ENCODE results near the gene SDHB. TPM values are rescaled to one million over a fixed set of nuclear protein-coding genes. Genes with fewer than 3 reads are reported as not detected.
A peak's percentile ranks its signal among the peaks of the same experiment; 100 is the strongest.

SDHB gene
- total and polyA plus RNA-seq, 9 of the 15 experiments (the other 6 are each of a cell fraction or from before 2014, with no cell fraction given): 207 to 554 (median 365) TPM

DNA sequence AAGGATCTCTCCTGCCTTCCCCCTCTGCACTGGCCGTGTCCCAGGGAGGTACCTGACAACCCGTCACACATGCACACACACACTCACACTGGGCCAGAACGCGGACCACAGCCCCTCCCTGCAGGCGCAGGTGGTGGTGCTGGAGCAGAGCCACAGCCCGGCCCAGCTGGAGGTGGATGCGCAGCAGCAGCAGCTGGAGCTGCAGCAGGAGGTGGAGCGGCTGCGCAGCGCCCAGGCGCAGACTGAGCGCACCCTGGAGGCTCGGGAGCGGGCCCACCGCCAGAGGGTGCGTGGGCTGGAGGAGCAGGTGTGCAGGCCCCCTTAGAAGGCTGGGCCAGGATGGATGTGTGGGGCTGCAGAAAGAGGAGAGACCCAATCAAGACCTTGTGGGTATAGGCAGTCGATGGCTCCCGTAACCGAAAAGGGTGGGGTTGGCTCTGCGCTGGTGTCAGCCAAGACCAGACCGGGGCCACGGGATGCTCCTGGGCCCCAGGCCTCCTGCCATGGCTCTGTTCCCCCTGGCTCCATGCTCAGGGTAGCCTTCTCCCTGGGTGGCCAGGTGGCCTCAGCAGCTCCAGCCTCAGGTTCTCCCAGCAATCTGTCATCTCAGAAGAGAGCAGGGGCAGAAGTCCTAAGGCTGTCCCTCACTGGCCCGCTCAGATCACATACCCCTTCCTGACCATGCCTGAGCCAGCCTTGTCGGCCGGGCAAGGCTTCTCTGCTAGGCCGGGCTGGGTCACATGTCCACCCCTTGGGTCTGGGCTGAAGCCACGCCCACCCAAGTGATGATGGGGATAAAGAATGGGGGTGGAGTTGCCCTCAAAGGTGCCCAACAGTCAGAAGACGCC is 82.3 kb downstream of the SDHB start:
- Histone ChIP-seq H3K27ac (ENCODE audit: extremely low read depth, low read depth, low read length) (no peak overlapping the region), H3K9me3 (replicated peaks; ENCODE audit: control insufficient read depth, insufficient read depth, low read depth, low read length) (no peaks in the 10 kb centered on the region), H3K79me2 (ENCODE audit: control insufficient read depth, insufficient read depth, low read length) (no peaks in the 10 kb centered on the region), H3K9ac (ENCODE audit: insufficient read depth in 1 of 2, low read depth in 2 of 2, low read length in 2 of 2) (no peak overlapping the region), H3K27me3 (ENCODE audit: control insufficient read depth in 2 of 2, insufficient read depth in 2 of 2, low read length in 2 of 2) (peaks cover 31 to 54% of the 10 kb centered on the region in 2 experiments), H2AFZ (ENCODE audit: low read depth, low read length) (no peak overlapping the region), H4K20me1 (replicated peaks; ENCODE audit: control insufficient read depth, insufficient read depth, low read length) (peaks cover 12% of the 10 kb centered on the region), H3K36me3 (ENCODE audit: control insufficient read depth, insufficient read depth, low read length) (no peaks in the 10 kb centered on the region), H3K9me1 (ENCODE audit: control insufficient read depth, insufficient read depth, low read length) (no peaks in the 10 kb centered on the region), H3K4me1 (replicated peaks in 1 of 2; ENCODE audit: control insufficient read depth in 2 of 2, insufficient read depth in 2 of 2, low read length in 2 of 2) (peaks cover 0 to 56% of the 10 kb centered on the region in 2 experiments; a peak in 2 of 5 replicates), H3K4me2 (ENCODE audit: insufficient read depth, low read length) (no peak overlapping the region), H3K4me3 (no peak overlapping the region)
- intact Hi-C loops (cut with micrococcal nuclease) (no loop called here), in situ Hi-C loops (cut with MboI) (no loop called here)
- WGBS (ENCODE audit: insufficient coverage, low coverage, missing lambda C conversion rate): 6% methylated on average over 28 of the region's 28 CpGs
- DNase-seq (ENCODE audit: extremely low read depth in 1 of 4, low spot score in 3 of 4) (peak in 3 of 4 experiments; percentile 24 to 65 (median 62)), FAIRE-seq (no peak), ATAC-seq (peak; percentile 61)
- POLR2A ChIA-PET: no interaction called here
- BruUV-seq (replicated peaks): no TSS peak
- CTCF ChIA-PET (ENCODE audit: low intra/inter-chr PET ratio): no interaction called here
- TF ChIP-seq CBFA2T2 (conservative IDR thresholded peaks at IDR 0.05) (0 out of 2 replicates have a peak, but pooled peaks have one; percentile 7), POLR3A (IDR thresholded peaks at IDR 0.05; ENCODE audit: borderline replicate concordance, extremely low read depth, insufficient read depth, insufficient read length) (no peak), NRF1 (conservative IDR thresholded peaks at IDR 0.05 in 1 of 2, IDR thresholded peaks at IDR 0.05 in 1 of 2) (peak; percentile 82 to 86), HDAC6 (IDR thresholded peaks at IDR 0.05; ENCODE audit: low read depth, low read length) (peak; percentile 76; the same call in 1 of the 2 replicates), RAD51 (IDR thresholded peaks at IDR 0.05; ENCODE audit: borderline replicate concordance, low read depth) (peak; percentile 45; the same call in 1 of the 2 replicates), HMGN3 (IDR thresholded peaks at IDR 0.05; ENCODE audit: borderline replicate concordance, extremely low read depth, insufficient read length, low read depth, low read length) (no peak)
- TF ChIP-seq, protein P1, sequence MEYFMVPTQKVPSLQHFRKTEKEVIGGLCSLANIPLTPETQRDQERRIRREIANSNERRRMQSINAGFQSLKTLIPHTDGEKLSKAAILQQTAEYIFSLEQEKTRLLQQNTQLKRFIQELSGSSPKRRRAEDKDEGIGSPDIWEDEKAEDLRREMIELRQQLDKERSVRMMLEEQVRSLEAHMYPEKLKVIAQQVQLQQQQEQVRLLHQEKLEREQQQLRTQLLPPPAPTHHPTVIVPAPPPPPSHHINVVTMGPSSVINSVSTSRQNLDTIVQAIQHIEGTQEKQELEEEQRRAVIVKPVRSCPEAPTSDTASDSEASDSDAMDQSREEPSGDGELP (CRISPR knock-in tag; IDR thresholded peaks at IDR 0.05; ENCODE audit: borderline replicate concordance): peak; percentile 49; the same call in 1 of the 2 replicates
- TF ChIP-seq, protein P2, sequence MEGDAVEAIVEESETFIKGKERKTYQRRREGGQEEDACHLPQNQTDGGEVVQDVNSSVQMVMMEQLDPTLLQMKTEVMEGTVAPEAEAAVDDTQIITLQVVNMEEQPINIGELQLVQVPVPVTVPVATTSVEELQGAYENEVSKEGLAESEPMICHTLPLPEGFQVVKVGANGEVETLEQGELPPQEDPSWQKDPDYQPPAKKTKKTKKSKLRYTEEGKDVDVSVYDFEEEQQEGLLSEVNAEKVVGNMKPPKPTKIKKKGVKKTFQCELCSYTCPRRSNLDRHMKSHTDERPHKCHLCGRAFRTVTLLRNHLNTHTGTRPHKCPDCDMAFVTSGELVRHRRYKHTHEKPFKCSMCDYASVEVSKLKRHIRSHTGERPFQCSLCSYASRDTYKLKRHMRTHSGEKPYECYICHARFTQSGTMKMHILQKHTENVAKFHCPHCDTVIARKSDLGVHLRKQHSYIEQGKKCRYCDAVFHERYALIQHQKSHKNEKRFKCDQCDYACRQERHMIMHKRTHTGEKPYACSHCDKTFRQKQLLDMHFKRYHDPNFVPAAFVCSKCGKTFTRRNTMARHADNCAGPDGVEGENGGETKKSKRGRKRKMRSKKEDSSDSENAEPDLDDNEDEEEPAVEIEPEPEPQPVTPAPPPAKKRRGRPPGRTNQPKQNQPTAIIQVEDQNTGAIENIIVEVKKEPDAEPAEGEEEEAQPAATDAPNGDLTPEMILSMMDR (IDR thresholded peaks at IDR 0.05 in 2 of 3, conservative IDR thresholded peaks at IDR 0.05 in 1 of 3; ENCODE audit: insufficient read depth in 2 of 3, low read depth in 1 of 3, low read length in 3 of 3): peak in 2 of 3 experiments; percentile 31 to 37; a peak in 2 of 6 replicates
- TF ChIP-seq, protein P3, sequence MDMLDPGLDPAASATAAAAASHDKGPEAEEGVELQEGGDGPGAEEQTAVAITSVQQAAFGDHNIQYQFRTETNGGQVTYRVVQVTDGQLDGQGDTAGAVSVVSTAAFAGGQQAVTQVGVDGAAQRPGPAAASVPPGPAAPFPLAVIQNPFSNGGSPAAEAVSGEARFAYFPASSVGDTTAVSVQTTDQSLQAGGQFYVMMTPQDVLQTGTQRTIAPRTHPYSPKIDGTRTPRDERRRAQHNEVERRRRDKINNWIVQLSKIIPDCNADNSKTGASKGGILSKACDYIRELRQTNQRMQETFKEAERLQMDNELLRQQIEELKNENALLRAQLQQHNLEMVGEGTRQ (CRISPR knock-in tag; IDR thresholded peaks at IDR 0.05): peak; percentile 73
- TF ChIP-seq, protein P4, sequence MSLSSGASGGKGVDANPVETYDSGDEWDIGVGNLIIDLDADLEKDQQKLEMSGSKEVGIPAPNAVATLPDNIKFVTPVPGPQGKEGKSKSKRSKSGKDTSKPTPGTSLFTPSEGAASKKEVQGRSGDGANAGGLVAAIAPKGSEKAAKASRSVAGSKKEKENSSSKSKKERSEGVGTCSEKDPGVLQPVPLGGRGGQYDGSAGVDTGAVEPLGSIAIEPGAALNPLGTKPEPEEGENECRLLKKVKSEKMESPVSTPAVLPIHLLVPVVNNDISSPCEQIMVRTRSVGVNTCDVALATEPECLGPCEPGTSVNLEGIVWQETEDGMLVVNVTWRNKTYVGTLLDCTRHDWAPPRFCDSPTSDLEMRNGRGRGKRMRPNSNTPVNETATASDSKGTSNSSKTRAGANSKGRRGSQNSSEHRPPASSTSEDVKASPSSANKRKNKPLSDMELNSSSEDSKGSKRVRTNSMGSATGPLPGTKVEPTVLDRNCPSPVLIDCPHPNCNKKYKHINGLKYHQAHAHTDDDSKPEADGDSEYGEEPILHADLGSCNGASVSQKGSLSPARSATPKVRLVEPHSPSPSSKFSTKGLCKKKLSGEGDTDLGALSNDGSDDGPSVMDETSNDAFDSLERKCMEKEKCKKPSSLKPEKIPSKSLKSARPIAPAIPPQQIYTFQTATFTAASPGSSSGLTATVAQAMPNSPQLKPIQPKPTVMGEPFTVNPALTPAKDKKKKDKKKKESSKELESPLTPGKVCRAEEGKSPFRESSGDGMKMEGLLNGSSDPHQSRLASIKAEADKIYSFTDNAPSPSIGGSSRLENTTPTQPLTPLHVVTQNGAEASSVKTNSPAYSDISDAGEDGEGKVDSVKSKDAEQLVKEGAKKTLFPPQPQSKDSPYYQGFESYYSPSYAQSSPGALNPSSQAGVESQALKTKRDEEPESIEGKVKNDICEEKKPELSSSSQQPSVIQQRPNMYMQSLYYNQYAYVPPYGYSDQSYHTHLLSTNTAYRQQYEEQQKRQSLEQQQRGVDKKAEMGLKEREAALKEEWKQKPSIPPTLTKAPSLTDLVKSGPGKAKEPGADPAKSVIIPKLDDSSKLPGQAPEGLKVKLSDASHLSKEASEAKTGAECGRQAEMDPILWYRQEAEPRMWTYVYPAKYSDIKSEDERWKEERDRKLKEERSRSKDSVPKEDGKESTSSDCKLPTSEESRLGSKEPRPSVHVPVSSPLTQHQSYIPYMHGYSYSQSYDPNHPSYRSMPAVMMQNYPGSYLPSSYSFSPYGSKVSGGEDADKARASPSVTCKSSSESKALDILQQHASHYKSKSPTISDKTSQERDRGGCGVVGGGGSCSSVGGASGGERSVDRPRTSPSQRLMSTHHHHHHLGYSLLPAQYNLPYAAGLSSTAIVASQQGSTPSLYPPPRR (CRISPR knock-in tag; IDR thresholded peaks at IDR 0.05; ENCODE audit: borderline replicate concordance): no peak
